Lower leg skin (tissue), 3 donors: ENCODE data around the gene CDC37.

ENCODE experiments used
- POLR2A ChIP-seq, 2 donors: fragments of 450-650 bp; IDR thresholded peaks; one replicate each; pipeline ENCODE4 v1.6.1; 2016 to 2017; ENCODE audit warnings: antibody characterized with exemption in 2 of 2, mild to moderate bottlenecking in 1 of 2, moderate library complexity in 1 of 2
- TF ChIP-seq, protein P1 (sequence below), 3 donors: fragments of 450-650 bp; IDR thresholded peaks; one replicate each; pipeline ENCODE4 v1.5.1; 2016; ENCODE audit warnings: antibody characterized with exemption in 3 of 3, mild to moderate bottlenecking in 3 of 3, moderate library complexity in 2 of 3

DNA sequence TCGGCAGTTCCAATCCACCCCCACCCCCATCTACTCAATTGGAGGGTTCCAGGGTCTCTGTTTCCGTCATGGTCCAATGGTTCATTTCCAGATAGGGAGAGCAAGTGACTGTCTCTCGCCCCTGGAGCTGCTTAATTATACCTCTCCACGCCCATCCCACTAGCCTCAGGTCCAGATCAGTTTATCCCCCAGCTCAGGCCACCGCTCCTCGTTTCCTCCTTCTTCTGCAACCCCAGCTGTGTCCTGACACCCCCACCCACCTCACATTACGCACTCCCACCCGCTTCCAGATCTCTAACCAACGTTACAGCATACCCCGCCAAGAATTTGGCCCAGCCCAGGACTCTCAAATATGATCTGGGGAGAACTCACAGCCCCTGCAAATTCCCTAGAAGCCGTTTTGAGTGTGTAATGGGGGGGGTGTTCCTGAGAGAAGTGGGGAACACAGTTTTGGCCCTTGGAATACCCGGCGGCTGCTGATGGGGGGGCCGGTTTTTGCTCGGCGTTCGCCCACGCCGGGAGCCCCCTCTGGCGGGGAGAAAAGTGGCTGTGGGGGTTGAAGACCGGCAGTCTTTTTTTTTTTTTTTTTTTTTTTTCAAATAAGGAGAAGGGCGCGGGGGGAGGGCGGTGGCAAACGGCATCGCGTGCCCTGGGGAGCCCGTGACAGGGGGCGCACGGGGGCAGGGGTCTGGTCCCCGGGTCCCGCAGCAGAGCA lies 15.3 kb upstream of the CDC37 start:
- TF ChIP-seq POLR2A (IDR thresholded peaks at IDR 0.05): no peak
- TF ChIP-seq, protein P1, sequence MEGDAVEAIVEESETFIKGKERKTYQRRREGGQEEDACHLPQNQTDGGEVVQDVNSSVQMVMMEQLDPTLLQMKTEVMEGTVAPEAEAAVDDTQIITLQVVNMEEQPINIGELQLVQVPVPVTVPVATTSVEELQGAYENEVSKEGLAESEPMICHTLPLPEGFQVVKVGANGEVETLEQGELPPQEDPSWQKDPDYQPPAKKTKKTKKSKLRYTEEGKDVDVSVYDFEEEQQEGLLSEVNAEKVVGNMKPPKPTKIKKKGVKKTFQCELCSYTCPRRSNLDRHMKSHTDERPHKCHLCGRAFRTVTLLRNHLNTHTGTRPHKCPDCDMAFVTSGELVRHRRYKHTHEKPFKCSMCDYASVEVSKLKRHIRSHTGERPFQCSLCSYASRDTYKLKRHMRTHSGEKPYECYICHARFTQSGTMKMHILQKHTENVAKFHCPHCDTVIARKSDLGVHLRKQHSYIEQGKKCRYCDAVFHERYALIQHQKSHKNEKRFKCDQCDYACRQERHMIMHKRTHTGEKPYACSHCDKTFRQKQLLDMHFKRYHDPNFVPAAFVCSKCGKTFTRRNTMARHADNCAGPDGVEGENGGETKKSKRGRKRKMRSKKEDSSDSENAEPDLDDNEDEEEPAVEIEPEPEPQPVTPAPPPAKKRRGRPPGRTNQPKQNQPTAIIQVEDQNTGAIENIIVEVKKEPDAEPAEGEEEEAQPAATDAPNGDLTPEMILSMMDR (IDR thresholded peaks at IDR 0.05): no peak
